ENCODE measurements around the gene EIF2S3B.
"Not testable (repeated sequence)": the region's sequence is repeated elsewhere in the genome, so short reads cannot be mapped to it uniquely, and the experiment has no call there.

EIF2S3B gene
- total RNA-seq, result 3.8 to 5.2 reads per million in 2 experiments

DNA sequence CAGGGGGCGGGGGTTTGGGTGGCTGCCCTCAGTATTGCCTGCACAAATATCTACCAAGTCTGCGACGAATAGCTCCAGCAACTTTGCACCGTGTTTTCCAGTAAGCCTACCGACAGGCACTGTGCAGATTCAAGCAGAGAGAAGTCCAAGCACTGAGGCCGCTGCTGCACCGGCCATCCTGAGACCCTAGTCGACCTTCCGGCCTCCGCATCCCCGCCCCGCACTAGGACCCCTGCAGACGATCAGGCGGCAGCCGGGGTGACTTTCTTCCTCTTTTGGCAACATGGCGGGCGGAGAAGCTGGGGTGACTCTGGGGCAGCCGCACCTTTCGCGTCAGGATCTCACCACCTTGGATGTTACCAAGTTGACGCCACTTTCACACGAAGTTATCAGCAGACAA, at the start of gene EIF2S3B:
Gene EIF2S3B (plus strand): TSS at position 271 of the 400 bp plus-strand sequence. CDS start 13 bp downstream, at position 284.
- DNase-seq (ENCODE audit: low read depth), result no peak

DNA sequence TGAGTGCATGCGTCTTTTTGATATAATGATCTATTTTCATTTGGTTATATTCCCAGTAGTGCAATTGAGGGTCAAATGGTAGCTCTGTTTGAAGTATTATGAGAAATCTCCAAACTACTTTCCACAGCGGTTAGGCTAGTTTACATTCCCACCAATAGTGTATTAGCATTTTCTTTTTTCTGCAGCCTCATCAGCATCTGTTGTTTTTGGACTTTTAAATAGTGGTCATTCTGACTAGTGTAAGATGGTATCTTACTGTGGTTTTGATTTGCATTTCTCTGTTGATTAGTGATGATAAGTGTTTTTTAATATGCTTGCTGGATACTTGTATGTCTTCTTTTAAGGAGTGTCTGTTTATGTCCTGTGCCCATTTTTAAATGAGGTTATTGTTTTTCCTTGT, 48.8 kb upstream of the EIF2S3B start:
- no peak for DNase-seq (ENCODE audit: low read depth)

DNA sequence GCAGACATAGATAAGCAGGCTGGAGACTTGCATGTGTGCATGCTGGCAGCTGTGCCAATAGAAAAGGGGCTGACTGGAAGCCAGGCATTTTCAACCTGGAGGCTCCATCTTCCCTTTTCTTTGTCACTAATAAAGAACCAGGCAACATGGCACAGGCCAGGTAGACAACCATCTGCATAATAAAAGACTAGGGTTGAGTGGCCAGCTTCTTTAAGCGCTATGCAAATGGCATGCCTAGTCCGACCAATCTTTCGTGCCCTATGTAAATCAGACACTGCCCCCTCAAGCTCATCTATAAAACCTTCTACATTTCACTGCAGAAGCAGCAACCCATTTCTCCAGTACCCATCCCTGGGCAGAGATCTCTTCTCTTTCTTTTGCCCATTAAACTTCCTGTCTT, 47.9 kb upstream of the EIF2S3B start:
- no peak for DNase-seq (ENCODE audit: low read depth)

DNA sequence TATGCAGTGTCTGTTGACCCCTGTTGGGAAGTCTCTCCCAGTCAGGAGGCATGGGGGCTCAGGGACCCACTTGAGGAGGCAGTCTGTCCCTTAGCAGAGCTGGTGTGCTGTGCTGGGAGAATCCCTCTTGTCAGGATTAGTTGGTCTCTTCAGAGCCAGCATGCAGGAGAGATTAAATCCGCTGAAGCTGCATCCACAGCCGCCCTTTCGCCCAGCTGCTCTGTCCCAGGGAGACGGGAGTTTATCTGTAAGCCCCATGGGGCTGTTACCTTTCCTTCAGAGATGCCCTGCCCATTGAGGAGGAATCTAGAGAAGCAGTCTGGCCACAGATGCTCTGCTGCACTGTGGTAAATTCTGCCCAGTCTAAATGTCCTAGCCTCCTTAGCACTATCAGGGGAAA, 39.4 kb upstream of the EIF2S3B start:
- no peak for DNase-seq (ENCODE audit: low read depth)

DNA sequence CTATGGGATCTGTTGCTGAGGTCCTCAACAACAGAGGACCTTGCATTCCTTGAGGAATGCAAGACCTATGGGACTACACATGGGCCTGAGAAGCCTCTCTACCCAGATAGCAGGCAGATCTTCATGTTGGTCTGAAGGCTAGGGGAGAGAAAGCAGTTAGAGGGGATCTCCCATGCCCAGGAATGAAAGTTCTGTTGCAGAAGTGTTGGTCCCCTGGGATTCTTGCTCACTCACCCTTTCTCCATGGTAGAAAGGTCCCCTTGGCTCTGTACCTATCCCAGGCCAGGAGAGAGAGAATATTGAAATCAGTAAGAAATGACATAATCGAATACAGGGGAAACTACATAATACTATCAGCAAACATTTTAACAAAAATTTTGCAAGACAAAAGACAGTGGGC, 36.0 kb upstream of the EIF2S3B start:
- no peak for DNase-seq (ENCODE audit: low read depth)

DNA sequence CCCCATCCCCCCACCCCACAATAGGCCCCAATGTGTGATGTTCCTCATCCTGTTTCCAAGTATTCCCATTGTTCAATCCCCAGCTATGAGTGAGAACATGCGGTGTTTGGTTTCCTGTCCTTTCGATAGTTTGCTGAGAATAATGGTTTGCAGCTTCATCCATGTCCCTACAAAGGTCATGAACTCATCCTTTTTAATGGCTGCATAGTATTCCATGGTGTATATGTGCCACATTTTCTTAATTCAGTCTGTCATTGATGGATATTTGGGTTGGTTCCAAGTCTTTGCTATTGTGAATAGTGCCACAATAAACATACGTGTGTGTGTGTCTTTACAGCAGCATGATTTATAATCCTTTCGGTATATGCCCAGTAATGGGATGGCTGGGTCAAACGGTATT, 32.9 kb upstream of the EIF2S3B start:
- not testable (repeated sequence) for DNase-seq (ENCODE audit: low read depth)

DNA sequence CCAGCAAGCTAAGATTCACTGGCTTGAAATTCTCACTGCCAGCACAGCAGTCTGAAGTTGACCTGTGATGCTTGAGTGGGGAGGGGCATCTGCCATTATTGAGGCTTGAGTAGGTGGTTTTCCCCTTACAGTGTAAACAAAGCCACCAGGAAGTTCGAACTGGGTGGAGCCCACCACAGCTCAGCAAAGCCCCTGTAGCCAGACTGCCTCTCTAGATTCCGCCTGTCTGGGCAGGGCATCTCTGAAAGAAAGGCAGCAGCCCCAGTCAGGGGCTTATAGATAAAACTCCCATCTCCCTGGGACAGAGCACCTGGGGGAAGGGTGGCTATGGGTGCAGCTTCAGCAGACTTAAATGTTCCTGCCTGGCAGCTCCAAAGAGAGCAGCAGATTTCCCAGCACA, 23.8 kb upstream of the EIF2S3B start:
- not testable (repeated sequence) for DNase-seq (ENCODE audit: low read depth)

DNA sequence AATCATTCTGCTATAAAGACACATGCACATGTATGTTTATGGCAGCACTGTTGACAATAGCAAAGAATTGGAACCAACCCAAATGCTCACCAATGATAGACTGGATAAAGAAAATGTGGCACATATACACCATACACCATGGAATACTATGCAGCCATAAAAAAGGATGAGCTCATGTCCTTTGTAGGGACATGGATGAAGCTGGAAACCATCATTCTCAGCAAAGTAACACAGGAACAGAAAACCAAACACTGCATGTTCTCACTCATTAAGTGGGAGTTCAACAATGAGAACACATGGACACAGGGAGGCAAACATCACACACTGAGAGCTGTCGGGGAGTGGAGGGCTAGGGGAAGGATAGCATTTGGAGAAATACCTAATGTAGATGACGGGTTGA, 18.4 kb upstream of the EIF2S3B start:
- not testable (repeated sequence) for DNase-seq (ENCODE audit: low read depth)

DNA sequence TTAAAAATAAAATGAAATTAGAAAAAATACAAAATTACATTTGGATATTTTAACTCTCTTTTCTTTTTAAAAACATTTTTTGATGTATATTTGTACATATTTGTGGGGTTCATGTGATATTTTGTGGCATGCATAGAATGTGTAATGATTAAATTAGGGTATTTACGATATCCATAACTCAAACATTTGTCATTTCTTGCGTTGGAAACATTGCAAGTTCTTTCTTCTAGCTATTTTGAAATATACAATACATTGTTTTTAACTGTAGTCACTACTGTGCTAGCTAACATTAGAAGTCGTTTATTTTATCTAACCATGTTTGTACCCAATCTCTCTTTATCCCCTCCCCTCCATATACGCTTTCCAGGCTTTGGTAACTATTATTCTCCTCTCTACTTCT, 13.9 kb upstream of the EIF2S3B start:
- no peak for DNase-seq (ENCODE audit: low read depth)

DNA sequence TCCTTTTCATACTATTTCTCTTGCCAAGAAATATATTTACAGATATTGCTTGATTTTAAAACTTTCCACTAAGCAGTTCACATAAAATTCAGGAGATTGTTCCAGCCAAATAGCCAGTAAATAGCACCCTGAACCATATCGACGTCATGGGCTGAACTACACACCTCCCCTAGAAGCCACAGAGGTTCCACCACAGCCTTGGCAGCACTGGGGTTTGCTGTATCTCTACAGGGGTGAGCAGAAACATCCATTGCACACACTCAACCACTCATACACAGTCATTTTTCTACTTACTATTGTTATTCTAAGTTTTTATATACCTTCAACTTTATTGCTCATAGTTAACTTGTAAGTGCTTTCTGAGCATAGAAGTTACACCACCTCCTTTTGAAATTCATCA, 8.1 kb upstream of the EIF2S3B start:
- DNase-seq (ENCODE audit: low read depth), result no peak

DNA sequence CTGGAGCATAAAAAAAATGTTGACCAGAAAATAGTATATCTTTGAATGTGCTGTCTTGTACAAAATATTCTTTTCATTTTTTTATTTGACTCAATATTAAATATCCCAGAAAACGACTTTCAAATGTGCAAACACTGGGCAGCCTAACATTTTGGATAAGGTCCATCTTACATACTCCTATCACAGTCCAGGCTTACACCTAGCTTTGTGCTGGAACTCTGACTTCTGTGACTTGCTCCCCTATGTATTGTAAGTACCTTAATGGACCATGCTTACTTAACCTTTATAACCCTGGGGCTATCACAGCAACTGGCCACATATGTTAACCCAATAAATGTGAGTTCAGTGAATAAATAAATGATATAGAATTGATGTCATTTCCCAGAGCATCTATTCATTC, 7.6 kb upstream of the EIF2S3B start:
- DNase-seq (ENCODE audit: low read depth), result no peak

DNA sequence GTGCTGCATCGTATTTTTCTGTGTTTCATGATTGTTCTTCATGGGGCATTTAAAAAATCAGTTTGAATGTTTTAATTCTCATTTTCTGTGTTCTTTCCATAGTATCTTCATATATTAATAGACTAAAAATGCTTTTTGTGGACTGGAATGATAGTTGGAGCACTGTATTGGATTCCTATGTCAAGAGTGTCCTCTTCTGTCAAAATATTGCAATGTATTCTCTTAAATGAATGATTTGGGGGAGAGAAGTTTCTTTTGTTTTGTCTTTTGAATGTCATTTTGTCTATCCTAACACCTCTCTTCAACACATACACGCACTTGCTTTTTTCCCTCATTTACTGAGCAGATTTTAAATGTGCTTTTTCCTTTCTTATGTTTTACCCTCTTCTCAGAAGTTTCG, 4.7 kb upstream of the EIF2S3B start:
- DNase-seq (ENCODE audit: low read depth), result no peak

DNA sequence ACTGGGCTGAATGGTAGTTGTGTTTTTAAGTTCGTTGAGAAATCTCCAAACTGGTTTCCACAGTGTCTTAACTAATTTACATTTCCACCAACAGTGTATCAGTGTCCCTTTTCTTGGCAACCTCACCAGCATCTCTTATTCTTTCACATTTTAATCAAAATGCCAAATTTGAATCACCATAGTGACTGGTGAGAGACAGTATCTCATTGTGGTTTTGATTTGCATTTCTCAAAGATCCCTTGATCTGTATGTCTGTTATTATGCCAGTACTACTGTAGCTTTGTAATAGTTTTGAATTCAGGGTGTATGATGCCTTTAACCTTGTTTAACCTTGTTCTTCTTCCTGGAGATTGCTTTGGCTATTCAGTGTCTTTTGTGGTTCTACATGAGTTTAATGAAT, 2.2 kb upstream of the EIF2S3B start:
- DNase-seq (ENCODE audit: low read depth), result no peak

DNA sequence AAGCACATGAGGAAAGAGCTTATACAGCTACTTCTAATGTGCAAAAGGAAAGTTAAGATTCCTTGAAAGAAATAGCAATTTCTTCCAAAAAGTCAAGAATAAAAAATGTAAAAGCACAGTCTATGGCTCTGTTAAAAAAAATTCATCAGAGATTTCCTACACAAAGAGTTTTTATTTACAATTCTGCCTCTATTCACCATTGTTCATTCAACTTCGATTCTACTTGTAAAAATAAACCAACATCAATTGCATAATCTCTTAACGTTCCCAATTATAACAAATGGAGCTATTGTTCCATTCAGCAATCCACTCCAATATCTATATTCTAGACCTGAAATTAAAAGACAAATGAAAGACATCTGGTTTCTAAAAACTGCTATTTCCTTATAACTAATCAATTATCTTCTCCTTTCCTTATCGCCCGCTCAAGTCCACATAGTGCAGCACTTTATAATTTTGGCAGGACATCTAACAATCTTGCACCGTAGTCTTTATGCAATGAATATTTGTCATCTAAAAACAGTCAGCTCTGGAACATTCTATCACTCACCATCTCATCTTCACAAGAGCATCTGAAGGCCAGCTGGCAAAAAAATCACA, 6.2 kb downstream of the EIF2S3B start:
- DNase-seq (ENCODE audit: low read depth), result no peak

DNA sequence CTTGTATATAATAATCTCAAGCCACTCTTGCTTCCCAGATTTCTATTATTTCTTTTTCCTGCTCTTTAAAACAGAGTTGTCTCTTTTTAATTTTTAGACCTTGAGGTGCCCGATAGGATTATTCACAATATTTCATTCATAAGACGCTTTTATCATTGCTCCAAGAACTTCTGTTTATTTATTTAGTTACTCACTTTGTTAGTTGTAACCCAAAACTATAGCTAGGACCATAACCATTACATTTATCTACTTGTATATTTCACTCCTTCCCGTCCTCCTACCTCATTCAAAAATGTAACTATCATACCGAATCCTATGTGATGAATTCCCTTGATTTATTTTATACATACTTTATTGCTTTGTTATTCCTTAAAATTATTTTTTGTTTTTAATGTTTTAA, 7.1 kb downstream of the EIF2S3B start:
- DNase-seq (ENCODE audit: low read depth), result no peak

DNA sequence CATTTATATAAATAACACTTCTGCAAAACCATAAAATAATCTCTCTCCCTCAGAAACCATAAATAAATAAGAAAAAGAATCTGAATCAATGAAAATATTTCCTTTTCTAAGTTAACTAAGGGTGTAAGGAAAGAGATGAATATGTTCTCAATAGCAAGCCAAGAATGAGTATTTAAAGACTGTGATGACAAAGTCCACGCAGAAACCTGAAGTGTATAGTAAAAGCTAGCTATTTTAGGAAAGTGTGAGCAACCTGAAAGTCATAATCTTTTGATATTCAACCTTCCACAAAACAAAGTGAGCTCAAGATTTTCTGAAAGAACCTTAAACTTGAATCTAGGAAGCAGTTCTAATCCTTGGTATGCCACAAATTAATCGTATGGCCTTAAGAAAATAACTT, 15.9 kb downstream of the EIF2S3B start:
- no peak for DNase-seq (ENCODE audit: low read depth)

DNA sequence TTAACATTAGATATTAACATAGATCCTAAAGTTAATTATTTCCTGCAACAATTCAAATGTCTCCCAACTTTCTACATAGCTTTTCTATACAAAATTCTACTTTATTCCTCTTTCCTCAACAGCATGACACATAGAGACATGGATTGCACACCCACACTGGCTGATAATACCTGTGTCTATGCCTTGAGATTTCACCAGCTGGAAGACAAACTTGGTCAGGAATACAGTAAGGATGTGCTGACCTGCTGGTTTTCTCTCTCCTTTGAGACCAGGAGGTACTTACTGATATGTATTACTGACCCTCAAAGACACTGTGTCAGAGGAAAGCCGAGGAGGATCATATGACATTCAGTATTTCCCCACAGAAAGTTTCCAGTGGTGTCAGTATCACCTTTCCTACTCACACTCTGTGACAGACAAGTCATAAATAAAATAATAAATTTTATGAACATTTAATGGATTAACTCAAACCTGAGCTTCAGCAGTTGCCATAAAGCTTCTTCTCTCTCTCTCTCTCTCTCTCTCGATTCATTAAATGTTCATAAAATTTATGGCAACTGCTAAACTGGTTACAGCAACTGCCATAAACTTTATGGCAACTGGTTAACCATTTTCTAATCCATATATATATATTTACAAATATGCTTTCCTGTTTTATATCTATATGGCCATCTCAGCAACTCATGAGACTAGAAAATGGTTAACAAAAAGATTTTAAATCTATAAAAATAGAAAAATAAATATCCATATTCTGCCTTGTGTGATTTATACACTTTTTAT, 22.7 kb downstream of the EIF2S3B start:
- no peak for DNase-seq (ENCODE audit: low read depth)

DNA sequence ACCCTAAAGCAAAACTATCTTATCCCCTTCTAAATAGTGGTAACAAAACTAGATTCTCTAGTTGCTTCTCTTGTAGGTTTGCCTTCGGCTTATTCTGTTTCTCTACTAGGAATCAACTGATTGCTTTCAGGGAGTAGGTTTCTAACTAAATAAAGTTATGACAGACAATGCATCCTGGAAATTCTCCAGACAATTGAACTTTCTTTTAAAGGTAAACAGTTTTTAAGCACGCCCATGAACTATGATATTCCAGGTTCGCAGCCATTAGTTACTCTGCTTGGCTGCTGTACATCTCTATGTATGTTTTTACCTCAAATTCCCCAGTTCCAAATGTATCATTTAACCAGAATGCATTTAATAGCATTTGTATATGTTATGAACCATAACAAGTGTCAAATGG, 23.9 kb downstream of the EIF2S3B start:
- no peak for DNase-seq (ENCODE audit: low read depth)

DNA sequence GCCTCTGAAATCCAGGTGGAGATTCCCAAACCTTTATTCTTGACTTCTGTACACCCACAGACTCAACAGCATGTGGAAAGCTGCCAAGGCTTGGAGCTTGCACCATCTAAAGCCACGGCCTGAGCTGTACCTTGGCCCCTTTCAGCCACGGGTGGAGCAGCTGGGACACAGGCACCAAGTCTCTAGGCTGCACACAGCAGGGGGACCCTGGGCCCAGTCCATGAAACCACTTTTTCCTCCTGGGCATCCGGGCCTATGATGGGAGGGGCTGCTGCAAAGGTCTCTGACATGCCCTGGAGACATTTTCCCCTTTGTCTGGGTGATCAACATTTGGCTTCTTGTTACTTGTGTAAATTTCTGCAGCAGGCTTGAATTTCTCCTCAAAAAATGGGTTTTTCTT, 32.0 kb downstream of the EIF2S3B start:
- DNase-seq (ENCODE audit: low read depth), result no peak

DNA sequence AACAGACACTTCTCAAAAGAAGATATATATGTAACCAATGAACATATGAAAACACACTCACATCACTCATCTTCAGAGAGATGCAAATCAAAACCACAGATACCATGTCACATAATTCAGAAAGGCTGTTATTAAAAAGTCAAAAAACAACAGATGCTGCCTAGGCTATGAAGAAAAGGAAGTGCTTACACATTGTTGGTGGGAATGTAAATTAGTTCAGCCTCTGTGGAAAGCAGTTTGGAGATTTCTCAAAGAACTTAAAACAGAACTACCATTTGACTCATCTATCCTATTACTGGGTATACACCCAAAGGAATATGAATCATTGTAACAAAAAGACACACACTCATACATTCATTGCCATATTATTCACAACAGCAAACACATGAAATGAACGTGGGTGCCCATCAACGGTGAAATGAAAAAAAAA, 35.1 kb downstream of the EIF2S3B start:
- DNase-seq (ENCODE audit: low read depth), result no peak

DNA sequence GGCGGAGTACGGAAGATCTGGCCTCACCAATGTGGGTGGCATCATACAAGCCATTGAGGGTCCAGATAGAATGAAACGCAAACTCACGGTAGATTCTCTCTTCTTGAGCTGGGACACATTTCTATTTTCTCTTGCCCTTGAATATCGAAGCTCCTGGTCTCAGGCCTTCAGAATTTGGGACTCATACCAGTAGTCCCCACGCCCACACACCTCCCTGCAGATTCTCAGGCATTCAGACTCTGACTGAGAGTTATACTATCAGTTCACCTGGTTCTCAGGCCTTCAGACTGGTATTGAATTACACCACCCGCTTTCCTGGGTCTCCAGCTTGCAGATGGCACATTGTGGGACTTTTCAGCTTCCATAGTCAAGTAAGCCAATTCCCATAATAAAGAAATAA, 37.8 kb downstream of the EIF2S3B start:
- no peak for DNase-seq (ENCODE audit: low read depth)

DNA sequence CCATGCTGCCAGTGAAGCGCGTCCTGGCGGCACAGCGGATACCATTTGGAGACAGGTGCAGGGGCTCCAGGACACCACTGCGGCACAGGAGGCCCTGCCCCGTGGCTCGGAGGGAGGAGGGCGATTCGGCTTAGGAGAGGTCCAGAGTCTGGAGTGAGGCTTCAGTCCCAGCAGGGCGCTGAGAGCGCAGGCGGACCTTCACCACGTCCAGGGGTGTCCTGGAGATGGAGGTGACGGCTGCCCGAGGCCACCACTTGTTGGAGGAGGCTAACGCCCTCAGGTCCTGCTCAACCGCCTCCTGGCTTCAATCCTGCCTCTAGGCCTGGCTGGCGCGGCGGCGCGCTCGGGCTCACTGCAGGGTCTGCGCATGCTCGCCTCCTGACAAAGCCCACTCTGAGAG, 45.7 kb downstream of the EIF2S3B start:
- no peak for DNase-seq (ENCODE audit: low read depth)

DNA sequence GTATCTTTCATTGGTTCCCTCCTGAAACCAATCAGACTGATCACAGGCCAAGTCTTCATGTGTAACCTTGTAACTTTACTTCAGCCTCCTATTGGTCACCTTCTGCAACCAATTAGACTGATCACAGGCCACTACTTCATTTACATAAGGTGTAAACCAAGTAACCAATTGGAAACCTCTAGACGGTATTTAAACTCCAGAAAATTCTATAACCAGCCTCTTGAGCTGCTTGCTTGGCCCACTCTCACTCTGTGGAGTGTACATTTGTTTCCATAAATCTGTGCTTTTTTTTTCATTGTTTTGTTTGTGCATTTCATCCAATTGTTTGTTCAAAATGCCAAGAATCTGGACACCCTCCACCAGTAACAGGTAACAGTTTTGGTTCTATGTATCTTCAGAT, 47.5 kb downstream of the EIF2S3B start:
- no peak for DNase-seq (ENCODE audit: low read depth)

DNA sequence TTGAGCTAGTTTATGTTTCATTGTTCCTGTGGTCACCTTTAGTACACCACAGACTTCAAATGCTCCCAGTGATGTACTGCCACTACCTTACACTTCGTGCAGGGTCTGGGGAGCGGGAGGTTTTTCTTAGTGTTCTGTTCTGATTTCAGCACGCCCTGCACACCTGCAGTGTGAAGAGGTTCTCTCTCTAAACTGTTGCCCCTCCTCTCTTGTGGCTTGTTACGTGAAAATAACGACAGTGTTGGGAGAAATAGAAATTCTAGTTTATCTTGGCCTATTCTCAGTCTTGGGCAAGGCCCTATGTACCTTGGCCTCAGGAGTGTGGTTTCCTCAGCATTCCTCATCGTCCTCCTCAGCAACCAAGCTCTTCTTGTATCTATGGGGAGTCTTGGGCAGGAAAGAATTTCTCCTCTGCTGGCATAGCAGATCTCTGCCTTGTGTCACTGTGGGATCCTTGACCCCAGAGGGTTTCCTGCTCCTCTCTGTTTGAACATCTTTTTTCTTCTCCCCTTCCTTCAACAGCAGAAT, 48.6 kb downstream of the EIF2S3B start:
- DNase-seq (ENCODE audit: low read depth), result no peak
